Smooth muscle cell (in vitro differentiated cells): ENCODE results near the gene DNAH1. TPM values are rescaled to one million over a fixed set of nuclear protein-coding genes. Genes with fewer than 3 reads are reported as not detected.

Experiments used
- DNase-seq: peaks from one replicate; lab custom pipeline; 2025; ENCODE audit not compliant: unreplicated experiment; lab: John Stamatoyannopoulos, UW
- H2AFZ ChIP-seq: fragments of 200-600 bp; sonication (generic); 2 replicates; pipeline ENCODE4 v1.6.0; 2016; ENCODE audit warnings: antibody characterized with exemption, low read depth, mild to moderate bottlenecking
- H3F3A ChIP-seq: fragments of 200-600 bp; sonication (generic); 2 replicates; pipeline ENCODE4 v1.6.0; 2017; ENCODE audit warnings: antibody characterized with exemption, low read depth
- H3K27ac ChIP-seq: fragments of 200-600 bp; sonication (generic); 2 replicates; pipeline ENCODE4 v1.5.1; 2016; ENCODE audit warnings: low read depth, mild to moderate bottlenecking
- H3K27me3 ChIP-seq: fragments of 200-600 bp; sonication (generic); 2 replicates; pipeline ENCODE4 v1.6.1; 2016; ENCODE audit warnings: low read depth, mild to moderate bottlenecking
- H3K36me3 ChIP-seq: fragments of 200-600 bp; sonication (generic); 2 replicates; pipeline ENCODE4 v1.5.1; 2016; ENCODE audit warnings: low read depth
- H3K4me1 ChIP-seq: fragments of 200-600 bp; sonication (generic); 2 replicates; pipeline ENCODE4 v1.5.1; 2016; ENCODE audit warnings: low read depth
- H3K4me2 ChIP-seq: fragments of 200-600 bp; sonication (generic); 2 replicates; pipeline ENCODE4 v1.6.0; 2016; ENCODE audit warnings: mild to moderate bottlenecking
- H3K4me3 ChIP-seq: fragments of 200-600 bp; sonication (generic); 2 replicates; pipeline ENCODE4 v1.5.1; 2016; ENCODE audit warnings: mild to moderate bottlenecking
- H3K79me2 ChIP-seq: fragments of 200-600 bp; sonication (generic); 2 replicates; pipeline ENCODE4 v1.6.0; 2016; ENCODE audit warnings: low read depth, mild to moderate bottlenecking
- H3K9ac ChIP-seq: fragments of 200-600 bp; sonication (generic); 2 replicates; pipeline ENCODE4 v1.6.0; 2016; ENCODE audit warnings: low read depth
- H3K9me3 ChIP-seq: fragments of 200-600 bp; sonication (generic); replicated peaks from 2 replicates; pipeline ENCODE4 v1.5.1; 2016; ENCODE audit warnings: low read depth
- H4K20me1 ChIP-seq: fragments of 200-600 bp; sonication (generic); 2 replicates; pipeline ENCODE4 v1.6.0; 2016; ENCODE audit warnings: low read depth
- WGBS: methylation state at CpG from one replicate; pipeline ENCODE4 v1.1.7; 2016; ENCODE audit warnings: low lambda C conversion rate; 5-methylcytosine and 5-hydroxymethylcytosine counted together
- polyA plus RNA-seq: library from polyadenylated mRNA; unstranded; fragments of >200 nt; fragmentation: Nextera tagmentation; extraction: Ambion mirVana; gene quantifications from 2 replicates; pipeline ENCODE4 v1.2.1, GENCODE V29; 2016
- total RNA-seq: library from RNA; depleted of rRNA; stranded (reverse); fragments of >200 nt; gene quantifications from 2 replicates; pipeline ENCODE4 v1.2.3, GENCODE V29; 2014
- TF ChIP-seq, protein P1 (sequence below): fragments of 200-600 bp; sonication (generic); IDR thresholded peaks from 2 replicates; pipeline ENCODE4 v1.5.1; 2017; ENCODE audit warnings: borderline replicate concordance, mild to moderate bottlenecking, antibody characterized with exemption; ENCODE audit not compliant: insufficient read depth, poor library complexity, severe bottlenecking

Gene DNAH1
- total and polyA plus RNA-seq, 2 experiments from 2014 or later = 0.54 to 3.7 TPM

DNA sequence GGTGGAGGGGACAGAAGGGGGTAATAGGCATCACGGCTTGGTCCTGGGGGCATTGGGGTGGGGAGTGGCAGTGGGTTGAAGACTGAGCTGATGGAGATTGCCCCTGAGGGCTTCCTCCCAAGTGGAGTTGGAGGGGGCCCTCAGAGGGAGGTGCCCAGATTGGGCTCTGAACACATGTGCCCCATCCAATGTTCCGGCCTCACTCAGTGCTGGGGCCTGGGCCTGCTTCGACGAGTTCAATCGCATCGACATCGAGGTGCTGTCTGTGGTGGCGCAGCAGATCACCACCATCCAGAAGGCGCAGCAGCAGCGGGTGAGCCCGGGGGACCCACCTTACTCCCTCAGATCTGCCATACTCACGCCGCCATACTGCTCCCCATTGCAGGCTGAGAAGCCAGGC, 45.3 kb downstream of the DNAH1 start:
- 95% methylated on average over 12 of the region's 13 CpGs for WGBS
- Histone ChIP-seq H3K4me2 (no peak overlapping the region), H3K79me2 (no peaks in the 10 kb centered on the region), H3K27ac (no peak overlapping the region), H3K4me3 (no peak overlapping the region), H3F3A (no peaks in the 10 kb centered on the region), H3K4me1 (no peaks in the 10 kb centered on the region), H3K36me3 (no peaks in the 10 kb centered on the region), H3K9me3 (no peaks in the 10 kb centered on the region), H4K20me1 (no peaks in the 10 kb centered on the region), H3K9ac (no peak overlapping the region), H2AFZ (no peak overlapping the region), H3K27me3 (no peaks in the 10 kb centered on the region)
- TF ChIP-seq, protein P1, sequence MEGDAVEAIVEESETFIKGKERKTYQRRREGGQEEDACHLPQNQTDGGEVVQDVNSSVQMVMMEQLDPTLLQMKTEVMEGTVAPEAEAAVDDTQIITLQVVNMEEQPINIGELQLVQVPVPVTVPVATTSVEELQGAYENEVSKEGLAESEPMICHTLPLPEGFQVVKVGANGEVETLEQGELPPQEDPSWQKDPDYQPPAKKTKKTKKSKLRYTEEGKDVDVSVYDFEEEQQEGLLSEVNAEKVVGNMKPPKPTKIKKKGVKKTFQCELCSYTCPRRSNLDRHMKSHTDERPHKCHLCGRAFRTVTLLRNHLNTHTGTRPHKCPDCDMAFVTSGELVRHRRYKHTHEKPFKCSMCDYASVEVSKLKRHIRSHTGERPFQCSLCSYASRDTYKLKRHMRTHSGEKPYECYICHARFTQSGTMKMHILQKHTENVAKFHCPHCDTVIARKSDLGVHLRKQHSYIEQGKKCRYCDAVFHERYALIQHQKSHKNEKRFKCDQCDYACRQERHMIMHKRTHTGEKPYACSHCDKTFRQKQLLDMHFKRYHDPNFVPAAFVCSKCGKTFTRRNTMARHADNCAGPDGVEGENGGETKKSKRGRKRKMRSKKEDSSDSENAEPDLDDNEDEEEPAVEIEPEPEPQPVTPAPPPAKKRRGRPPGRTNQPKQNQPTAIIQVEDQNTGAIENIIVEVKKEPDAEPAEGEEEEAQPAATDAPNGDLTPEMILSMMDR = no peak
- no peak for DNase-seq

DNA sequence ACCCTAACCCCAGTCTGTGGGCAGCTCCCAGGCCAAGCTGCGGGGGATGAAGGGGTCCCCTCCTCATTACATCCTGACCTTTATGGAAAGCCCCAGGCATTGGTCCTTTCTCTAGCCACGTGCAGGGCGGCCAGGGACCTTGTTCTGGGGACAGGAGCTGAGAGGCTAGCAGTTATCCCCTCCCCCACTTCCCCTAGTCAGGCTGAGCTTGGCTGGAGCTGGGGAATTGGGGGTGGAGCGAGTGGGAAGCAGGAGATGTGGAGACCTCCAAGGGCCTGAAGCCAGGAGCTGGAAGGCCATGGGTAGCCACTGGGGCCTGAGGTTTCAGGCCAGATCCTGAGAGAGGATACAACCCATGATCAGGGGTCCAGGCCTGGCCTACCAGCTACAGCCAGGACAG, 45.8 kb downstream of the DNAH1 start:
- 85% methylated on average over 4 of the region's 4 CpGs for WGBS
- H3K27me3 ChIP-seq = no peaks in the 10 kb centered on the region
- no peaks in the 10 kb centered on the region for H4K20me1 ChIP-seq
- no peaks in the 10 kb centered on the region for H3F3A ChIP-seq
- H3K27ac ChIP-seq = no peak overlapping the region
- no peaks in the 10 kb centered on the region for H3K4me1 ChIP-seq
- no peaks in the 10 kb centered on the region for H3K36me3 ChIP-seq
- no peaks in the 10 kb centered on the region for H3K79me2 ChIP-seq
- no peak overlapping the region for H2AFZ ChIP-seq
- no peak overlapping the region for H3K9ac ChIP-seq
- no peak for DNase-seq
- no peak overlapping the region for H3K4me2 ChIP-seq
- TF ChIP-seq, protein P1 = no peak
- H3K4me3 ChIP-seq = no peak overlapping the region
- H3K9me3 ChIP-seq = no peaks in the 10 kb centered on the region

DNA sequence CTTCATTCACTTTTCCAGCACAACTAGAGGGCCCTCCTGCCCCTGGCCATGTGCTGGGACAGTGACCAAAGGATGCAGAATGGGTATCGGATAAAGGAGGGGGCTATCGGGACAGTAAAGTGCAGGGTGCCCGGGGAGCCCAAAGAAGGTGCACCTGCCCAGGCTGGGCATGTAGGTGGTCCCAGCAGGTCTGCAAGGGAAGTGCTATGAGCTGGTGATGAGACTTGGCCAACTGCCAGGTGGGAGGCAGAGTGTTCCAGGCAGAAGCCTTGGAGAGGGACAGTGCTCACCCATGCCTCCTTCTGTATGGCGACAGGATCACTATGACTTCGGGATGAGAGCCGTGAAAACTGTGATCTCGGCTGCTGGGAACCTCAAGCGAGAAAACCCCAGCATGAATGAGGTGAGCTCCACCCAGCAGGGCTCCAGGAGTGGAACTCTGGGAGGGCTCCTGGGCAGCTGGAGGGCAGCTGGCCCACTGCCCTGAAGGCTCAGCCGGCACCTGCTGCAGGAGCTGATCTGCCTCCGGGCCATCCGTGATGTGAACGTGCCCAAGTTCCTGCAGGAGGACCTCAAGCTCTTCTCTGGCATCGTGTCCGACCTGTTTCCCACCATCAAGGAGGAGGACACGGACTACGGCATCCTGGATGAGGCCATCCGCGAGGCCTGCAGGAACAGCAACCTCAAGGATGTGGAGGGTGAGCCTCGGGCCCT, 48.4 kb downstream of the DNAH1 start:
- Histone ChIP-seq H3K27me3 (no peaks in the 10 kb centered on the region), H3K9me3 (no peaks in the 10 kb centered on the region), H2AFZ (no peak overlapping the region), H3K36me3 (no peaks in the 10 kb centered on the region), H3K4me3 (no peak overlapping the region), H3F3A (no peaks in the 10 kb centered on the region), H3K79me2 (no peaks in the 10 kb centered on the region), H3K27ac (no peak overlapping the region), H3K9ac (no peak overlapping the region), H3K4me2 (no peak overlapping the region), H4K20me1 (no peaks in the 10 kb centered on the region), H3K4me1 (no peaks in the 10 kb centered on the region)
- 98% methylated on average over 19 of the region's 19 CpGs for WGBS
- DNase-seq = no peak
- TF ChIP-seq, protein P1 = no peak

DNA sequence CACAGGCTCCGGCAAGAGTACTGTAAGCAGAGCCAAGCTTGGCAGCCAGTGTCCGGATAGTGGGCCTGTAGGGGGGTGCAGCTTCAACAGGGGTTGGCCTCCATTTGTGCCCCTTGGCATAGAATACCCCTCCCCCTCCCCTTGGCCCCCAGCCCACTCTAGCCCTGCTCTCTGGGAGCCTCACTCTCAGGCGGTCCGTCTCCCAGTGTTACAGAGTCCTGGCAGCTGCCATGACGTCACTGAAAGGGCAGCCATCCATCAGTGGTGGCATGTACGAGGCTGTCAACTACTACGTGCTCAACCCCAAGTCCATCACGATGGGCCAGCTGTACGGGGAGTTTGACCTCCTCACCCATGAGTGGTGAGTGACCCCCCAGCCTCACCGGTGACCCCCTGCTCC, 50.4 kb downstream of the DNAH1 start:
- Histone ChIP-seq H3K9me3 (no peaks in the 10 kb centered on the region), H3K4me2 (no peak overlapping the region), H3K27me3 (no peaks in the 10 kb centered on the region), H3K27ac (no peak overlapping the region), H3K36me3 (no peaks in the 10 kb centered on the region), H3K9ac (no peak overlapping the region), H3K79me2 (no peaks in the 10 kb centered on the region), H3F3A (no peaks in the 10 kb centered on the region), H2AFZ (no peak overlapping the region), H3K4me1 (no peaks in the 10 kb centered on the region), H3K4me3 (no peak overlapping the region), H4K20me1 (no peaks in the 10 kb centered on the region)
- 95% methylated on average over 8 of the region's 10 CpGs for WGBS
- no peak for DNase-seq
- TF ChIP-seq, protein P1 = no peak
